Neural progenitor cell (in vitro differentiated cells): ENCODE measurements around the gene RPTOR.

ENCODE experiments used
- EZH2 ChIP-seq: fragments of 200-600 bp; sonication (generic); IDR thresholded peaks from 2 replicates; pipeline ENCODE4 v1.6.1; 2017; ENCODE audit warnings: antibody characterized with exemption, mild to moderate bottlenecking, moderate library complexity
- EZH2phosphoT487 ChIP-seq: fragments of 200-600 bp; sonication (generic); IDR thresholded peaks from 2 replicates; pipeline ENCODE4 v1.6.1; 2017; ENCODE audit warnings: antibody characterized with exemption
- TF ChIP-seq, protein P1 (sequence below): fragments of 200-600 bp; sonication (generic); IDR thresholded peaks from 2 replicates; pipeline ENCODE4 v1.5.1; 2017; ENCODE audit warnings: antibody characterized with exemption, mild to moderate bottlenecking

DNA sequence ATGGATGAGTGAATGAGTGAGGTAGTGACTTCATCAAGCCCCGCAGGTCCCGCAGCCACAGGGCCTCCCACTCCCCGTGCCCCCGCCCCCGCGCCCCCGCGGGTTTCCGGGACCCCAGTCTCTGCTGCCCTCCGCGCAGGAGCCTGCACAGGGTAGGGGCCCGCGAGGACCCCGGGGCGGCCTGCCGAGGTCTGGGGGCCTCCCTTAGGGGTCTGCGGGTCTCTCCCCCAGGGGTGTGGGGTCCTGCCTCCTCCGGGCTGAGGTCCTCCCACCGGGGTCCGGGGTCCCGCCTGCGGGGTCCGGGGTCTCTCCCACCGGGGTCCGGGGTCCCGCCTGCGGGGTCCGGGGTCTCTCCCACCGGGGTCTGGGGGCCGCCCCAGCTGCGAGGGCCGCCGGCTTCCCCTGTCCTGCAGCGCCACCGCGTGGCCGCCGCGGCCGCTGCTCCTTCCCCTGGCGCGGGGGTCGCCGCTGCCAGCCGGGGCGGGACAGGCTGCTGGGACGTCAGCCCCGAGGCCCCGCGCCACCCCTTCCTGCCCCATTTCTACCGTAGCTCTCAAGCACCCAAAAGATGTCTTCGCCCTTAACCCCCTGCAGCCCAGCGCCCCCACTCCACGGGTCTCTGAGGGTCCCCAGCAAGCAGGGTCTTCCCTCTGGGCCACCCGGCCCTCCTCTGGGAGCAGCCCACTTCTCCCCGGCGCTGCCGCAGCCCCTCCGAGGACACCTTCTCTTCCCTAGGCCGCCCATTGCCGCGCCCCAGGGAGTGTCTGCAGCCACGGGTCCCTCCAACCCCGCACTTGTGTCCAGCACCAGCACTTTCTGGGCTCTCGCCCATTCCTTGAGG is 436.6 kb downstream of the RPTOR start:
- TF ChIP-seq, protein P1, sequence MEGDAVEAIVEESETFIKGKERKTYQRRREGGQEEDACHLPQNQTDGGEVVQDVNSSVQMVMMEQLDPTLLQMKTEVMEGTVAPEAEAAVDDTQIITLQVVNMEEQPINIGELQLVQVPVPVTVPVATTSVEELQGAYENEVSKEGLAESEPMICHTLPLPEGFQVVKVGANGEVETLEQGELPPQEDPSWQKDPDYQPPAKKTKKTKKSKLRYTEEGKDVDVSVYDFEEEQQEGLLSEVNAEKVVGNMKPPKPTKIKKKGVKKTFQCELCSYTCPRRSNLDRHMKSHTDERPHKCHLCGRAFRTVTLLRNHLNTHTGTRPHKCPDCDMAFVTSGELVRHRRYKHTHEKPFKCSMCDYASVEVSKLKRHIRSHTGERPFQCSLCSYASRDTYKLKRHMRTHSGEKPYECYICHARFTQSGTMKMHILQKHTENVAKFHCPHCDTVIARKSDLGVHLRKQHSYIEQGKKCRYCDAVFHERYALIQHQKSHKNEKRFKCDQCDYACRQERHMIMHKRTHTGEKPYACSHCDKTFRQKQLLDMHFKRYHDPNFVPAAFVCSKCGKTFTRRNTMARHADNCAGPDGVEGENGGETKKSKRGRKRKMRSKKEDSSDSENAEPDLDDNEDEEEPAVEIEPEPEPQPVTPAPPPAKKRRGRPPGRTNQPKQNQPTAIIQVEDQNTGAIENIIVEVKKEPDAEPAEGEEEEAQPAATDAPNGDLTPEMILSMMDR: peak; percentile 95
- no peak for TF ChIP-seq EZH2
- TF ChIP-seq EZH2phosphoT487: no peak
